ENCODE measurements around the gene EPM2AIP1. TPM values are rescaled to one million over a fixed set of nuclear protein-coding genes. Genes with fewer than 3 reads are reported as not detected.

The EPM2AIP1 gene
- total RNA-seq, 1 experiment from 2014 or later = 7.3 TPM

- TF ChIP-seq, protein P1, sequence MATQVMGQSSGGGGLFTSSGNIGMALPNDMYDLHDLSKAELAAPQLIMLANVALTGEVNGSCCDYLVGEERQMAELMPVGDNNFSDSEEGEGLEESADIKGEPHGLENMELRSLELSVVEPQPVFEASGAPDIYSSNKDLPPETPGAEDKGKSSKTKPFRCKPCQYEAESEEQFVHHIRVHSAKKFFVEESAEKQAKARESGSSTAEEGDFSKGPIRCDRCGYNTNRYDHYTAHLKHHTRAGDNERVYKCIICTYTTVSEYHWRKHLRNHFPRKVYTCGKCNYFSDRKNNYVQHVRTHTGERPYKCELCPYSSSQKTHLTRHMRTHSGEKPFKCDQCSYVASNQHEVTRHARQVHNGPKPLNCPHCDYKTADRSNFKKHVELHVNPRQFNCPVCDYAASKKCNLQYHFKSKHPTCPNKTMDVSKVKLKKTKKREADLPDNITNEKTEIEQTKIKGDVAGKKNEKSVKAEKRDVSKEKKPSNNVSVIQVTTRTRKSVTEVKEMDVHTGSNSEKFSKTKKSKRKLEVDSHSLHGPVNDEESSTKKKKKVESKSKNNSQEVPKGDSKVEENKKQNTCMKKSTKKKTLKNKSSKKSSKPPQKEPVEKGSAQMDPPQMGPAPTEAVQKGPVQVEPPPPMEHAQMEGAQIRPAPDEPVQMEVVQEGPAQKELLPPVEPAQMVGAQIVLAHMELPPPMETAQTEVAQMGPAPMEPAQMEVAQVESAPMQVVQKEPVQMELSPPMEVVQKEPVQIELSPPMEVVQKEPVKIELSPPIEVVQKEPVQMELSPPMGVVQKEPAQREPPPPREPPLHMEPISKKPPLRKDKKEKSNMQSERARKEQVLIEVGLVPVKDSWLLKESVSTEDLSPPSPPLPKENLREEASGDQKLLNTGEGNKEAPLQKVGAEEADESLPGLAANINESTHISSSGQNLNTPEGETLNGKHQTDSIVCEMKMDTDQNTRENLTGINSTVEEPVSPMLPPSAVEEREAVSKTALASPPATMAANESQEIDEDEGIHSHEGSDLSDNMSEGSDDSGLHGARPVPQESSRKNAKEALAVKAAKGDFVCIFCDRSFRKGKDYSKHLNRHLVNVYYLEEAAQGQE (IDR thresholded peaks at IDR 0.05; ENCODE audit: insufficient read depth in 1 of 2, low read depth in 2 of 2, low read length in 1 of 2) = no peak
- TF ChIP-seq CTCF (IDR thresholded peaks at IDR 0.05) (no peak), POLR2AphosphoS5 (IDR thresholded peaks at IDR 0.05; ENCODE audit: low read depth, low read length) (no peak), SIN3A (IDR thresholded peaks at IDR 0.05; ENCODE audit: borderline replicate concordance, insufficient read depth, low read depth, low read length) (no peak), TCF7L2 (IDR thresholded peaks at IDR 0.05; ENCODE audit: low read depth, low read length) (no peak)
- no TSS peak for BruUV-seq (replicated peaks)
- ChIA-PET CTCF (no interaction called here), POLR2A (no interaction called here)
- in situ Hi-C loops (cut with HindIII; ENCODE audit: low pct_unique_long_range_greater_than_20kb, low sequenced_read_pairs) = no loop called here
- ATAC-seq (no peak), DNase-seq (ENCODE audit: low read depth, low spot score) (no peak)
- H3K36me3 ChIP-seq (ENCODE audit: control insufficient read depth, insufficient read depth, low read length) = no peaks in the 10 kb centered on the region
- no peaks in the 10 kb centered on the region for H3K27me3 ChIP-seq (ENCODE audit: control insufficient read depth, insufficient read depth, low read length)
- no peak overlapping the region for H3K27ac ChIP-seq (ENCODE audit: low read length)
- H3K9me3 ChIP-seq (ENCODE audit: control insufficient read depth, insufficient read depth, low read depth, low read length) = no peaks in the 10 kb centered on the region
- H3K4me1 ChIP-seq (ENCODE audit: control insufficient read depth, insufficient read depth, low read length) = no peaks in the 10 kb centered on the region
- intact Hi-C loops (cut with micrococcal nuclease; ENCODE audit: unreplicated experiment) = no loop called here
- no peak overlapping the region for H3K4me3 ChIP-seq (ENCODE audit: low read depth in 2 of 2, low read length in 2 of 2)
These were observed 23.8 kb downstream of the EPM2AIP1 start for GRCh38 chr3:36969085-36969484.

GRCh38 chr3:36965440-36965839 is 27.5 kb downstream of the EPM2AIP1 start:
- Histone ChIP-seq H3K4me1 (ENCODE audit: control insufficient read depth, insufficient read depth, low read length) (no peaks in the 10 kb centered on the region), H3K36me3 (ENCODE audit: control insufficient read depth, insufficient read depth, low read length) (no peaks in the 10 kb centered on the region), H3K9me3 (ENCODE audit: control insufficient read depth, insufficient read depth, low read depth, low read length) (no peaks in the 10 kb centered on the region), H3K27ac (ENCODE audit: low read length) (no peak overlapping the region), H3K4me3 (ENCODE audit: low read depth in 2 of 2, low read length in 2 of 2) (no peak overlapping the region), H3K27me3 (ENCODE audit: control insufficient read depth, insufficient read depth, low read length) (no peaks in the 10 kb centered on the region)
- BruUV-seq (replicated peaks) = no TSS peak
- no peak for TF ChIP-seq CTCF (IDR thresholded peaks at IDR 0.05)
- no peak for TF ChIP-seq TCF7L2 (IDR thresholded peaks at IDR 0.05; ENCODE audit: low read depth, low read length)
- no peak for TF ChIP-seq POLR2AphosphoS5 (IDR thresholded peaks at IDR 0.05; ENCODE audit: low read depth, low read length)
- TF ChIP-seq SIN3A (IDR thresholded peaks at IDR 0.05; ENCODE audit: borderline replicate concordance, insufficient read depth, low read depth, low read length) = no peak
- TF ChIP-seq, protein P1 (IDR thresholded peaks at IDR 0.05; ENCODE audit: insufficient read depth in 1 of 2, low read depth in 2 of 2, low read length in 1 of 2) = no peak
- intact Hi-C loops (cut with micrococcal nuclease; ENCODE audit: unreplicated experiment) (no loop called here), in situ Hi-C loops (cut with HindIII; ENCODE audit: low pct_unique_long_range_greater_than_20kb, low sequenced_read_pairs) (no loop called here)
- no peak for ATAC-seq
- no peak for DNase-seq (ENCODE audit: low read depth, low spot score)
- CTCF ChIA-PET = no interaction called here
- POLR2A ChIA-PET = no interaction called here

Data from Panc1 (cell line).